MV-4-11 (cell line): ENCODE data around the gene STEAP2.
A peak's percentile ranks its signal among the peaks of the same experiment; 100 is the strongest.
"Not testable (repeated sequence)": the region's sequence is repeated elsewhere in the genome, so short reads cannot be mapped to it uniquely, and the experiment has no call there.

Source experiments
- DNase-seq: peaks from one replicate; lab custom pipeline; 2025; lab: John Stamatoyannopoulos, UW

The STEAP2 gene

DNA sequence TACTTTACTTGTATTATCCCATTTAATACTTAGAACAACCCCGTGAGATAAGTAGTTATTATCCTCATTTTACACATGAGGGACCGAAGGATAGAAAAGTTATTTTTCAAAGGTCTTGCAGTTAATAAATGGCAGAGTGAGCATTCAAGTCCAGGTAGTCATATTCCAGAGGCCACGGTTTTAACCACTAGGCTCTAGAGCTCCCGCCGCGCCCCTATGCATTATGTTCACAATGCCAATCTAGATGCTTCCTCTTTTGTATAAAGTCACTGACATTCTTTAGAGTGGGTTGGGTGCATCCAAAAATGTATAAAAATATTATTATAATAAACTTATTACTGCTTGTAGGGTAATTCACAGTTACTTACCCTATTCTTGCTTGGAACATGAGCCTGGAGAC, 22.0 kb downstream of the STEAP2 start:
- DNase-seq: no peak

DNA sequence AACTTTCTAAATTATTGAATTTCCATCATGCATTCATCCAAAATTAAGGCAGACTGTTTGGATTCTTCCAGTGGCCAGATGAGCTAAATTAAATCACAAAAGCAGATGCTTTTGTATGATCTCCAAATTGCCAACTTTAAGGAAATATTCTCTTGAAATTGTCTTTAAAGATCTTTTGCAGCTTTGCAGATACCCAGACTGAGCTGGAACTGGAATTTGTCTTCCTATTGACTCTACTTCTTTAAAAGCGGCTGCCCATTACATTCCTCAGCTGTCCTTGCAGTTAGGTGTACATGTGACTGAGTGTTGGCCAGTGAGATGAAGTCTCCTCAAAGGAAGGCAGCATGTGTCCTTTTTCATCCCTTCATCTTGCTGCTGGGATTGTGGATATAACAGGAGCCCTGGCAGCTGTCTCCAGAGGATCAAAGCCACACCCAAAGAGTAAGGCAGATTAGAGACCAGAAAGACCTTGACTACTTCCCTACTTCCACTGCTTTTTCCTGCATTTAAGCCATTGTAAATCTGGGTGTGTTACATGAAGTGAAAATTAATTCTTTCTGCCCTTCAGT, 25.3 kb downstream of the STEAP2 start:
- no peak for DNase-seq

DNA sequence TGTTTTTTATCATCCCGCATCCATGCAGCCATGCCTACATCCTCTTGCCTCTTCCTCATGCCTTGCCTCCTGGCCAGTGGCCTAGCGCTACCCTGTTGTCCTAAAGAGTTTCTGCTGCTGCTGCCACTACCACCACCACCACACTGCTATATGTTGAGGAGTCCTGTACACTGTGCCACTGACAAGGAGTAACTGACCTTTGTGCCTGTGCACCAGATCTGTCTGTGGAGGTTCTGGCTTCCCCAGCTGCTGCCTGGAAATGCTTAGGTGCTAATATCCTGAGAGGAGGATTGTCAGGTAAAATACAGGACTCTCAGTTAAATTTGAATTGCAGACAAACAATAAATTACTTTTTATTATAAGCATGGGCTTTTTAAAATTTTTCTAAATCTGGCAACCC, 26.5 kb downstream of the STEAP2 start:
- DNase-seq: no peak

DNA sequence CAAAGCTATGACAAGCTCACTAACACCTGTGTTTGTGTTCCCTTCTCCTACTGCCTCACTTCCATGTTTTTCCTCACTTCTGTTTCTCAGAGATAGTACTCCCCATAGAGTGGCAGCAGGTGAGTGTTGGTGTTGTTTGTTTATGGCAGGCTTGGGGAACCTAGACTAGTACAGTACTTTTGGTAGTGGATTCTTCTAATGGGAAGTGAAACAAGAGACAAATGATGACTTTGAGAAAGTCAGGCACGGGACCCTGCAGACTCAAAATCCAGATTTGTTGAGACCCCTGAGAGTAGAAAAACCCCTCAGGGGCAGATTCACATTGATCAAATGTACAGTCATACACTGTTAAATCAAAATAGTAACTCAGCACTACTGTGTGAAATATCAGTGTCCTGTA, 27.0 kb downstream of the STEAP2 start:
- DNase-seq: no peak

DNA sequence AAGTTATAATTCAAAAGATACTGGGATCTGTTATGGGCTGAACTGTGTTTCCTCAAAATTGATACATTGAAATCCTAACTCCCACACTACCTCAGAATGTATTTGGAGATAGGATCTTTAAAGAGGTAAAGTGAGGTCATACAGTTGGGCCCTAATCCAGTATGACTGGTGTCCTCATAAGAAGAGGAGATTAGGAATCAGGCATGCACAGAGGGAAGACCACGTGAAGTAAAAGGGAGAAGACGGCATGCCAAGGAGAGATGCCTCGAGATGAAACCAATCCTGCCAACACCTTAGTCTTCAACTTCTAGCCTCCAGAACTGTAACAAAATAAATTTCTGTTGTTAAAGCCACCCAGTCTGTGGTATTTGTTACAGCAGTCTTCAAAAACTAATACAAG, 27.5 kb downstream of the STEAP2 start:
- DNase-seq: no peak

DNA sequence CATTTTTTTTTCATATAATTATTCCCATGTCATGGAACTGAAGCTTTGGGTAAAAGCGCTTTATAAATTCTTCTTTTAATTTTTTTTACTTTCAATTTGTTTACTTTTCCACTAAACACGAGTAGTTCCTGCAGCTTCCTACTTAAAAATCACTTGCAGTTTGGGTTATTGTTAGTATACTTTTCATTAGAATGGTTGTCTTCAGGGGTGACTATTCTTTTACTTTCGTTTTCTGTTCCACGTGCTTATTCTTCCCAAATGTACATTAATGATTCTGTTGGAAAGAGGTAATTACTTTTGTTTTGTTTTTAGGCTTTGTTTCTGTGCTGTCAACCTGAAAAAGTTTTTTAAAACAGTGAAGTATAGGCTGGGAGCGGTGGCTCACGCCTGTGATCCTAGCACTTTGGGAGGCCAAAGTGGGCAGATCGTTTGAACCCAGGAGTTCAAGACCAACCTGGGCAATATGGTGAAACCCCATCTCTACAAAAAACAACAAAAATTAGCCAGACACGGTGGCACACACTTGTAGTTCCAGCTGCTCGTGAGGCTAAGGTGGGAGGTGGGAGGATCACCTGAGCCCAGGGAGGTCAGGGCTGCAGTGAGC, 28.2 kb downstream of the STEAP2 start:
- DNase-seq: no peak

DNA sequence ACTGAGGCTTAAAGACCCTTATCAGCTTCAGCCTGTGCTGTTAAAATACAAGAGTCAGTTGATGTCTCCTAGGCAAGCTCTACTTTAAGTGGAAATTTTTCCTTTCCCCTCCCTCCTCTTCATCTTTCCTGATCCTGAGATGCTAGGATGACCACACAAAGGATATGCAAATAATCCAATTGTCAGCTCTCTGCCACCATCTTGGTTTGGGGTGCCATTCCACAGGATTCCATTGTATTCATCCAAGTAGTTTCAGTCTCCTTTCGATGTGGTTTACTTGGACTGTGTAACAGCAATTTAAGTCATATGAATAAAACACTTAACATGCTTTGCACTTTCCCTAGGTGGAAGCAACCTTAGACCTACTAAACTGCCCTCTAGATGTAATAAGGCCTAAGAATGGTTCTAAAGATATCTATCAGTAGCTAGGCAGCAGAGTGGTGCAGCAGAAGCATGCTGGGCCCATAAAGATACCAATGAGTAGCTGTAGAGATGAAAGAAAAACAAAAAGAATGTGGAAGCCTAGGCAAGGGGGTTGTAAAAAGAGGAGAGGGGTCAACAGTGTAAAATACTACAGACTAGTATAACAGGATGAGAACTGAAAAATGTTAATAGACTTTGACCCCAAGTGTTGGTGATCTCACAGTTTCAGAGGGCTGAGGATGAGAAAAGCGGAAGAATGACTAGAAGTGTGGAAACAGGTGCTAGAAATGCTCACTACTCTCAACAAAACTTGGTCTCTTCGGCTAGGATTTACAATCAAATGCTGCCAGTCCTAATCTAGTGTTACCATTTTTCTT, 31.0 kb downstream of the STEAP2 start:
- no peak for DNase-seq

DNA sequence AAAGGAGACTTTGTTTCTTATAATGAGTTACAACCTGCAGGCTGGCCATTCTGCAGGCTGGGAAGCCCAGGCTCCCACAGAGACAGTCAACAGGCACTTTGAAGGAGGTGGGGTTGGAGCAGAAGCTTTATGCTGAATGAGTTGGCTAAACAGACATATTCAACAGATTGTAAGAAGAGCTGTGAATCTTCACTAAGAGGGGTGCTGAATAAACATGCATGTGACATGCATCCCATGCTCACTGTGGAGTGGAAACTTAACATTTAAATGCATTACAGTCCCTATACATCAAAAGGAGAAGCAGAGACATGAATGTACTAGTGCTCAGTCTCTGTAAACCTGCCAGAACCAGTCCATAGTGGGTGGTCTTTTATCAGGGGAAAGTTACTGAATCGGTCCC, 32.0 kb downstream of the STEAP2 start:
- DNase-seq: no peak

DNA sequence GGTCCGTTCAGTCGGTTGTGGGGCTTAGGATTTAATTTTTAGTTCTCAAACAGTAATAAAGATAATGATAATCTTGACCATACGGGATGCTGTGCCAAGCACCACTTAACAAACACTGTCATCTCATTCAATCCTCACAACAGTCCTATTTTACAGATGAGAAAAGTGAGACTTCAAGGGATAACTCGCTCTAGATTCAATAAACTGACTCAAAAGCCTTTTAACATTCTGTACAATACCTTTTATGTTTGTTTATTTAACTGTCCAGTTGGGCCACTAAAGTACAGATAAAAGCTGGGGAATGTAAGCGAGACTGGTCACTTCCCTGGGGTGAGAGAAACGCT, 33.0 kb downstream of the STEAP2 start:
- DNase-seq: no peak

DNA sequence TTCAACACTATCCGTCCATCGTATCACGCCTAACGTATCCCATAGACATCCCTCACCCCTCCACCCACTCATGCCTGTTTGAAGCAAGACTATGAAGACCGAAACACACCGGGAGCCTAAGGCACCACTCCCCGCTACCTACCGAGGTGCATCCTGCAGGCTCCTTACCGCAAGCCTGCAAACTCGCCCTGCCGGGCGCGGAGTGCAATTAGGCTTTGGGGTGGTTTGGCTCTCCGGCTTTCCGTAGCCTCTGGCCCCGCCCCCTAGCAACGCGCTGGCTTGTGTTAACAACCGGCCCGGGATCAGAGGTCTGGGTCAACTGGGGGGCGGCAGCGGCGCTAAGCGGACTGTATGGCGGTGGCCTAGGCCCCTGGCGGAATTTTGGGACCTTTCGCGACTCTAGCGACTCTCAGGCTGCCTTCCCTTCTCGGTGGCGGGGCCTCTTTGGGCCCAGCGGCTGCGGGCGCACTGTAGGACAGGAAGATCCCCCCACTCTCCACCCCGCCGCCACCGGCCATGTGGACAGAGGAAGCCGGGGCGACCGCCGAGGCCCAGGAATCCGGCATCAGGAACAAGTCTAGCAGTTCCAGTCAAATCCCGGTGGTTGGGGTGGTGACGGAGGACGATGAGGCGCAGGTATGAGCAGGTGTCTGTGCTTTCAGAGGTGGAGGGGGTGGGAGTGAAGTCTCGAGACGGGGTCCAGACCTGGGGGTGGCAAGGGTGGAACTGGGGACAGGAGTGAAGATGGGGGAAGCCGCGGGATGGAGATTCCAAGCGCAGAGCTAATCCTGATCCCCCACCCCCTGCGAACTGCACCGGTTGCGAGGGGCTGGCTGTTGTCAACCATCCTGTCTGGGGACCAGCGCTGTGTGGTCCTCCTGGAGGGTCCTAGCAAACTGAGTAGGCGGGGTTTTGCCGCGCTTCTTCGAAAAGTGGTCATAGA, 33.6 kb downstream of the STEAP2 start, which contains the start of gene CFAP69:
TSS of gene CFAP69 (plus strand) at position 266 of the 943 bp plus-strand sequence. CDS start at position 517, 251 bp downstream.
- DNase-seq: peak; percentile 65

DNA sequence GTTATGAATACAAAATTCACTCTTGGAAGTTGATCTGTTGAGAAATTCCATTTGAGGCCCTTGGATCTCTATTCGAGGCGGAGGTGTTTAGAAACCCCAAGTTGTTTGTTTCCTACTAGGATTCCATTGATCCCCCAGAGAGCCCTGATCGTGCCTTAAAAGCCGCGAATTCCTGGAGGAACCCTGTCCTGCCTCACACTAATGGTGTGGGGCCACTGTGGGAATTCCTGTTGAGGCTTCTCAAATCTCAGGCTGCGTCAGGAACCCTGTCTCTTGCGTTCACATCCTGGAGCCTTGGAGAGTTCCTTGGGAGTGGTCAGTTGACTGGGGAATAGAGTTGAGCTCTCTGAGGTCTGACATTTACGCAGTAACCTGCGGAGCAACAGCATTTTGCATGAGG, 34.6 kb downstream of the STEAP2 start:
- no peak for DNase-seq

DNA sequence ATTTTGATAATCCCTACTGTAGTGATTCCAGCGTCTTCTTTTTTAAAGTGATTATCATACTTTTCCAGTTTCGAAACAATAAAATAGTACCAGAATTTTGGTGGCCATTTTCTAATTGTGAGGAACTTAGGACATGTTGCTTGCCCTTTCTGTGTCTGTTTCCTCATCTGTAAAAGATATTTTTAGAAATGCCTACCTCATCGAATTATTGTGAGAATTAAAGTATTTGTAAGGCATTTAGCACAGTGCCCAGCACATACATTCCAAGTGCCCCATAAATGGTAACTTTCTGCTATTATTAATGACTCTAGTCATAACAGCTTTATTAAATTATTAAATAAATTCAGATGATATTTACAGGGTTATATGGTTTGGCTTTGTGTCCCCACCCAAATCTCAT, 37.2 kb downstream of the STEAP2 start:
- no peak for DNase-seq

DNA sequence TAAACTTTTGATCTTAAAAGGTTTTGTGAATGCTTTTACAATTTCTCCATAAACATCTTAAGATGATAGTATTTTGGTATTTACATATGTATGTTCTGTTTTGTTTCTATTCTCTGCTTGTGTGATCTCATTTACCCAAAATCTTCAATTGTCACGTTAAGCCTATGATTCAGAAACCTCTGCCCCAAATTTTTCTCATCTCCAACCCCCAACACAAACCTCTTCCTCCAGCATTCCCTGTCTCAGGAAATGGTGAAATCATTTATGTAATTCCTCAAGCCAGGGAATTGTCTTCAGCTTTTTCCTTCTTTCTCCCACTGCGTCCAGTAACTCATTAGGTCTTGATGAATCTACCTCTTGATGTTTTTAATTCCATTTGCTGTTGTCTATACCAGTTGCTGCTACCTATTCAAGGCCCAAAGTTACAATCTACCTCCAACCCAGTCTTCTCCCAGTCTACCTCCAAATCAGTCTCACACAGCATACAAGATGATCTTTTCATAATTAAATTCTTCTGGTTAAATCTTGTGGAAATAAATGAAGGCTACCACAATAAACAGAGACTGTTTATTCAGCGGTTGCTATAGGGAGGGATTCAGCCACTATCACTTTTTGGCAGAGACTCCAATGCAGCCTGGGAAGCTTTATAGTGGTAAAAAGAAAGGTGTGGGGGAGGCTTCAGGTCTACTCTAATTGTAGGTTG, 39.2 kb downstream of the STEAP2 start:
- DNase-seq: no peak

DNA sequence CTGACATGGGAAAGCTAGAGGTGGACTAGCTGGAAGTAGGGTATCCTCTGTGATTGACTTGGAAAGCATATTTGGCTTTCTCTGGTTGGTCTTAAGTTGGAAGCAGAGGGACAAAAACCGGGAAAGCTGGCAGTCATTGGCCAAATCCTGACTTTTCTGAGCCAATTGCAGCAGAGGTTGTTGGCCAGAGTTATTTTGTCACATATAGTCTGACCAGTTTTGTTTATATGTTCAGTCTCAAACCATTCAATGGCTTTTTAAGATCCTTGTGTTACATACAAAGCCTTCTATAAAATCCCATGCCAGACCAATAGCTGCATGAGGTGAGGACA, 39.7 kb downstream of the STEAP2 start:
- DNase-seq: no peak

DNA sequence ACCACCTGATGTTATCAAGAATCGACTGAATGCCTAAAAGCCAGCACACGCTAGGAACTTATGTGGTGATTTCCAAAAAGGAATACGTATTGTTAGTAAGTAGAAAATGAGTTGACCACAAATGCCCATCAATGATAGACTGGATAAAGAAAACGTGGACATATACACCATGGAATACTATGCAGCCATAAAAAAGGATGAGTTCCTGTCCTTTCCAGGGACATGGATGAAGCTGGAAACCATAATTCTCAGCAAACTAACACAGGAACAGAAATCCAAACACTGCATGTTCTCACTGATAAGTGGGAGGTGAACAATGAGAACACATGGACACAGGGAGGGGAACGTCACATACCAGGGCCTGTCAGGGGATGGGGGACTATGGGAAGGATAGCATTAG, 44.5 kb downstream of the STEAP2 start:
- not testable (repeated sequence) for DNase-seq

DNA sequence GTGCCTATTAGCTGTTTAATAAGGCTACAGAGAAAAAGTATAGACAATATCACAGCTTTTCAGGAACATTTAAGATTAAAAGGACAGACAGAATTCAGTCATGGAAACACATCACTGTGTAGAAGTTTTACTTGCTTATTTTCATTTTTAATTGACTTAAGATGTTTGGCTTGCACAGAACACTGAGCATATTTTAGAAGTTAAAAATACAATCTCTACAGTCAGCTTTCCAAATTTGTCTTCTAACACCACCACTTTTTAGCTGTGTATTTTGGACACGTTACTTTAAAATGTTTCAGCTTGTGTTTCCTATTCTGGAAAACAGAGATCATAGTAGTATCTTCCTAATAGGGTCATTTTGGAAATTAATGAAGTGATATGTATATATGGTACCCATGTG, 45.2 kb downstream of the STEAP2 start:
- no peak for DNase-seq

DNA sequence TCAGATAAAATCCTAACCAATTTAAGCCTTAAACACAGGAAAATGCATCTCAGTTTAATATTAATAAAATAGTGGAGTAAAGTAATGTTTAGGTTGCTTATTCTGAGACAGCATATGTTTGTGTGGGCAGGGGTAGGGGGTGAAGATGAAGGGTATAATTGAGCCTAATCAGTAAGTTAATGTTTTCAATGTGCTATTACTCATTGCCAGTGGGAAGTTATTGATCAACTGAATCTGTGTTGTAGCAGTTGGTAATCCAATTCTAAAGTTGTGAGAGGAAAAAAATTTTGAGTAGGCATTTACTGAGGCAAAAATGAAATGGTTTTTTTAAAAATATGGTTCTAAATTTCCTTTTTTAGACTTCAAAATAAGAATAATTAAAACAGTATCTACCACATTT, 49.9 kb downstream of the STEAP2 start:
- no peak for DNase-seq

DNA sequence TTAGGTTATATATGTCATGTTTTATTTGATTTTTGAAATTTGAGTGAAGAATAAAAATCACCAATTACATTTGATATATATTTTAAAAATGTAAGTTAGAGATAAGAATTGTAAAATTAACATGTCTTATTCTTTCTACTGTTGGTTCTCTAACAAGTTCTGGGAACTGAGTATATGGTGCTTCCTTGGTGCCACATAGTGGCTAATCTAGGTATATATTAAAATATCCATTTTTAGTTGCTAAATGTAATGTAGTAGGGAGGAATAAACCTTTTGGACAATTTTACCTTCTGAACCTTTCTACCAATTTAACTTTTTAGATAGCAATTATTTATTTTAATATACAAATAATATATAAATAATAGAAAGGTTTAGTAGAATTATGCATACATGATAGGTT, 50.9 kb downstream of the STEAP2 start:
- peak; percentile 39 for DNase-seq

DNA sequence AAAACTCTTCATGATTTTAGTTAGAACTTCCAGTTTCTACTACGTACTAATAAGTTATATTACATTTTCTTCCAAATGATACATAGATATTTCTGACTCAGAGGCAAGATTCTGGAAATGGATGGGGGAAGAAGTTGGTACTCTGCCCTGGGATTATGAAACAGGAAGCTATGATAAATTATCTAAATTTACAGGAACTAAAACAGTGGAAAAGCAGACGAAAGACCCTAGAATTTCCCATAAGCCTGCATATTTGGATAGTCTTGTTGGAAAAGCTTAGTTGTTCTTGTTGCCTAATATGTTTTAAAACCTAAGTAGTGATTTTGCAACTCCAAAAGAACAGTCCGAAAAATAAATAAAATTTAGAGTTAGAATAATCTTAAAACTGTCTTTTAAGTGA, 55.3 kb downstream of the STEAP2 start:
- DNase-seq: no peak

DNA sequence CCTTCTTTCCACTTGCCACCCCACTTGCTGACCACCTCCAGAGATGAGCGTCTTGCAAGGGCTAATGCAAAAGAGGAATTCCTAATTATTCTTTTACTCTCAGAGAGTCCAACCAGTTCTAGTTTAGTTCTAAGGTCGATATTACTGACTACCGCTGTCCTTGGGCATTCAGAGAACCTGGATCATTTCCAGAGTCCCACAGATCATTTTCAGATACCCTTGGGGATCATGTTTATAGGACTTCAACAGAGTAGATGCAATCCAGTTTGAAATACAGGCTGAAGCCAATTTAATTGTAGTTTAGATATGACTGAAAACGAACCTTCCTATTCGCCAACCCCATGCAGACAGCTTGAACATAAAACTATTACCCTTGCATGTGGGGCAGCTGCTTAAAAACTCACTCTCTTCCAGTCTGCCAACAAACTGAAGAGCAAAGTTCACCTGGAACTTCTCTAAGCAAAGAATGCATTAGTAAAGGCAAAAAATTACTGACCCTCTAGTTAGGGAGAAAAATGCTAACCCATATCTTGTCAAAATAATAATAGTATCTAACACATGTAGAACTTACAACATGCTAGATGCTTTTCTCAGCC, 55.8 kb downstream of the STEAP2 start:
- no peak for DNase-seq

DNA sequence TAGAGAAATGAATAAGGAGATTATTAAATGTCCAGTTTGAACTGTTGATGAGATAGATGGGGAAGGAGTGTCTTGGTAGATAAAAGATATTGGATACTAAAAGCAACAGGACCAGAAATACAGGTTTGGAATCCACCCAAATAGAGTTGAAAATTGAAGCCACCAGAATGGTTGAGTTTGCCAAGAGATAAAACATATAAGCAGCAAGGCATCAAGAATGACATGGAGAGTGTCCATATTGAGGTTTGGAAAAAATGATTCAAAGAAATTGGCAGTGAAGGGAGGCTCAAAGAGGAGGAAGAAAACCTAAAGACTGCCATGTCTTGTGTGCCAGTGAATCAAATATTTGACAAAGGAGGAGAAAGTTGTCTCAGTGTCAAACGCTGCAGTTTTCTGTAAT, 57.6 kb downstream of the STEAP2 start:
- no peak for DNase-seq
